Measurements from ENCODE around the gene ZNF280D.
"Not testable (repeated sequence)": the region's sequence is repeated elsewhere in the genome, so short reads cannot be mapped to it uniquely, and the experiment has no call there.

DNA sequence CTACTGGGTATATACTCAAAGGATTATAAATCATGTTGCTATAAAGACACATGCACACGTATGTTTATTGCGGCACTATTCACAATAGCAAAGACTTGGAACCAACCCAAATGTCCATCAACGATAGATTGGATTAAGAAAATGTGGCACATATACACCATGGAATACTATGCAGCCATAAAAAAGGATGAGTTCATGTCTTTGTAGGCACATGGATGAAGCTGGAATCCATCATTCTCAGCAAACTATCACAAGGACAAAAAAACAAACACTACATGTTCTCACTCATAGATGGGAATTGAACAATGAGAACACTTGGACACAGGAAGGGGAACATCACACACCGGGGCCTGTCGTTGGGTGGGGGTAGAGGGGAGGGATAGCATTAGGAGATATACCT lies 23.8 kb downstream of the ZNF280D start:
- TF ChIP-seq CTCF, POLR2A (IDR thresholded peaks at IDR 0.05): not testable (repeated sequence)
